Naive thymus-derived CD4-positive, alpha-beta T cell (primary cell): ENCODE results near the gene ACE. TPM values are rescaled to one million over a fixed set of nuclear protein-coding genes. Genes with fewer than 3 reads are reported as not detected.

Experiments used
- ATAC-seq: fragments of 150-1000 bp; cut with Tn5 transposase; 2 replicates; pipeline ENCODE4 v1.10.0; 2021; ENCODE audit warnings: mild to moderate bottlenecking, moderate library complexity
- CTCF ChIA-PET: fragments of 350-600 bp; sonication (Branson Sonifier 250); formaldehyde crosslinking; loops from one replicate; lab custom pipeline; 2021; ENCODE audit warnings: antibody characterized with exemption; lab: Charles Lee
- POLR2A ChIA-PET: fragments of 350-600 bp; sonication (Branson Sonifier 250); formaldehyde crosslinking; loops from one replicate; lab custom pipeline; 2021; ENCODE audit warnings: antibody characterized with exemption, inconsistent platforms; lab: Charles Lee
- DNase-seq, 9 donors: peaks; one replicate each; pipeline versions ENCODE4 v3.0.0 to v3.0.0-alpha.2; 2020 to 2022; ENCODE audit warnings: mixed read lengths in 1 of 9
- H3K27ac ChIP-seq: one replicate; pipeline ENCODE4 v1.7.0; 2013; ENCODE audit warnings: mild to moderate bottlenecking, low read depth, low read length, moderate library complexity
- H3K27me3 ChIP-seq, 2 donors: one replicate each; pipeline ENCODE4 v1.7.0; 2013; ENCODE audit warnings: low read length in 2 of 2, mild to moderate bottlenecking in 2 of 2, moderate library complexity in 2 of 2; ENCODE audit not compliant: control insufficient read depth in 2 of 2, insufficient read depth in 2 of 2
- H3K36me3 ChIP-seq, 3 experiments: 1 replicate in 2 of 3; 2 replicates in 1 of 3; pipeline ENCODE4 v1.7.0; 2013; ENCODE audit warnings: low read length in 3 of 3, mild to moderate bottlenecking in 3 of 3, moderate library complexity in 1 of 3; ENCODE audit not compliant: insufficient read depth in 3 of 3, control insufficient read depth in 2 of 3
- H3K4me1 ChIP-seq, 2 donors: one replicate each; pipeline ENCODE4 v1.7.0; 2013; ENCODE audit warnings: low read length in 2 of 2, mild to moderate bottlenecking in 2 of 2, moderate library complexity in 1 of 2; ENCODE audit not compliant: control insufficient read depth in 2 of 2, insufficient read depth in 2 of 2
- H3K4me3 ChIP-seq: 2 replicates; pipeline ENCODE4 v1.7.0; 2013; ENCODE audit warnings: mild to moderate bottlenecking, low read length
- H3K9me3 ChIP-seq, 3 experiments: 1 replicate in 2 of 3; 2 replicates in 1 of 3; pipeline ENCODE4 v1.7.0; 2013; ENCODE audit warnings: low read length in 3 of 3; ENCODE audit not compliant: control insufficient read depth in 2 of 3
- H3K27ac Mint-ChIP-seq, 9 donors: one replicate each; pipeline ENCODE4 v1.8.0; 2020 to 2022; ENCODE audit warnings: mixed read lengths in 9 of 9, mild to moderate bottlenecking in 8 of 9, moderate library complexity in 5 of 9, inconsistent platforms in 2 of 9
- H3K27me3 Mint-ChIP-seq, 5 donors: one replicate each; pipeline ENCODE4 v1.8.0; 2021 to 2022; ENCODE audit warnings: mixed read lengths in 5 of 5, mild to moderate bottlenecking in 1 of 5
- H3K36me3 Mint-ChIP-seq, 5 donors: one replicate each; pipeline ENCODE4 v1.8.0; 2020 to 2022; ENCODE audit warnings: mixed read lengths in 5 of 5, mild to moderate bottlenecking in 3 of 5, inconsistent platforms in 1 of 5
- H3K4me1 Mint-ChIP-seq, 7 donors: one replicate each; pipeline ENCODE4 v1.8.0; 2020 to 2022; ENCODE audit warnings: mixed read lengths in 7 of 7, mild to moderate bottlenecking in 3 of 7, inconsistent platforms in 1 of 7
- H3K4me3 Mint-ChIP-seq, 10 donors: one replicate each; pipeline ENCODE4 v1.8.0; 2020 to 2022; ENCODE audit warnings: mild to moderate bottlenecking in 10 of 10, mixed read lengths in 10 of 10, moderate library complexity in 6 of 10, inconsistent platforms in 2 of 10
- H3K9me3 Mint-ChIP-seq, 11 donors: one replicate each; pipeline ENCODE4 v1.8.0; 2020 to 2022; ENCODE audit warnings: mixed read lengths in 11 of 11, mild to moderate bottlenecking in 4 of 11, inconsistent platforms in 1 of 11, moderate library complexity in 1 of 11
- intact Hi-C, 2 donors: fragments of 100-400 bp; cut with micrococcal nuclease; formaldehyde crosslinking; loops; one replicate each; pipeline ENCODE4 v1.15.1; 2023
- polyA plus RNA-seq, 2 donors: library from polyadenylated mRNA; unstranded; fragments of 300-500 nt; fragmentation: Illumina TruSeq; gene quantifications; one replicate each; pipeline ENCODE4 v1.2.3, GENCODE V29; 2021
- total RNA-seq, 6 experiments: library from RNA in 5 of 6; stranded (reverse) in 5 of 6; gene quantifications; 1 replicate in 5 of 6; 2 replicates in 1 of 6; pipeline ENCODE4 v1.2.3 and lab custom pipeline; 2021 to 2026

The ACE gene
- total and polyA plus RNA-seq, 7 experiments from 2014 or later: 0.73 to 14.4 (median 2.3) TPM; not detected in 2

- Mint-ChIP-seq H3K36me3 (no peaks in the 10 kb centered on the region), H3K27me3 (peaks cover 0 to 3% (median 2%) of the 10 kb centered on the region in 5 donors), H3K9me3 (no peaks in the 10 kb centered on the region), H3K4me3 (no peak overlapping the region), H3K4me1 (no peaks in the 10 kb centered on the region), H3K27ac (no peak overlapping the region)
- intact Hi-C loops: no loop called here
- Histone ChIP-seq H3K27me3 (no peaks in the 10 kb centered on the region), H3K27ac (no peak overlapping the region), H3K4me3 (no peak overlapping the region), H3K36me3 (no peaks in the 10 kb centered on the region), H3K4me1 (no peaks in the 10 kb centered on the region), H3K9me3 (no peaks in the 10 kb centered on the region)
- ChIA-PET POLR2A (no interaction called here), CTCF (no interaction called here)
- ATAC-seq (no peak), DNase-seq (no peak)
These were observed 18.6 kb downstream of the ACE start for GRCh38 chr17:63495491-63495890.

GRCh38 chr17:63496177-63496576 lies 19.3 kb downstream of the ACE start:
- Mint-ChIP-seq H3K27me3 (peaks cover 0 to 8% (median 2%) of the 10 kb centered on the region in 5 donors), H3K4me3 (no peak overlapping the region), H3K27ac (no peak overlapping the region), H3K4me1 (no peaks in the 10 kb centered on the region), H3K36me3 (no peaks in the 10 kb centered on the region), H3K9me3 (peaks cover 0 to 1% (median 0%) of the 10 kb centered on the region in 11 donors)
- no peak for DNase-seq
- Histone ChIP-seq H3K27ac (no peak overlapping the region), H3K9me3 (no peaks in the 10 kb centered on the region), H3K4me3 (no peak overlapping the region), H3K27me3 (no peaks in the 10 kb centered on the region), H3K36me3 (no peaks in the 10 kb centered on the region), H3K4me1 (no peaks in the 10 kb centered on the region)
- no peak for ATAC-seq
- CTCF ChIA-PET: no interaction called here
- POLR2A ChIA-PET: no interaction called here
- intact Hi-C loops: no loop called here

GRCh38 chr17:63496663-63497400 lies 20.0 kb downstream of the ACE start:
- POLR2A ChIA-PET: no interaction called here
- Mint-ChIP-seq H3K27ac (no peak overlapping the region), H3K4me3 (no peak overlapping the region), H3K27me3 (peaks cover 4 to 14% (median 7%) of the 10 kb centered on the region in 5 donors), H3K36me3 (no peaks in the 10 kb centered on the region), H3K4me1 (no peaks in the 10 kb centered on the region), H3K9me3 (peaks cover 0 to 1% (median 0%) of the 10 kb centered on the region in 11 donors)
- ATAC-seq (no peak), DNase-seq (no peak)
- Histone ChIP-seq H3K9me3 (no peaks in the 10 kb centered on the region), H3K27me3 (no peaks in the 10 kb centered on the region), H3K4me1 (no peaks in the 10 kb centered on the region), H3K27ac (no peak overlapping the region), H3K4me3 (no peak overlapping the region), H3K36me3 (no peaks in the 10 kb centered on the region)
- CTCF ChIA-PET: no interaction called here
- intact Hi-C loops: no loop called here

- peaks cover 0 to 1% (median 0%) of the 10 kb centered on the region in 11 donors for H3K9me3 Mint-ChIP-seq
- ChIA-PET CTCF (no interaction called here), POLR2A (no interaction called here)
- H3K4me1 Mint-ChIP-seq: no peaks in the 10 kb centered on the region
- no peak overlapping the region for H3K4me3 ChIP-seq
- H3K27ac ChIP-seq: no peak overlapping the region
- no peaks in the 10 kb centered on the region for H3K9me3 ChIP-seq
- no peak for DNase-seq
- peaks cover 5 to 21% (median 8%) of the 10 kb centered on the region in 5 donors for H3K27me3 Mint-ChIP-seq
- no peaks in the 10 kb centered on the region for H3K27me3 ChIP-seq
- no peaks in the 10 kb centered on the region for H3K36me3 ChIP-seq
- no peak overlapping the region for H3K4me3 Mint-ChIP-seq
- intact Hi-C loops: no loop called here
- ATAC-seq: no peak
- no peaks in the 10 kb centered on the region for H3K4me1 ChIP-seq
- no peak overlapping the region for H3K27ac Mint-ChIP-seq
- H3K36me3 Mint-ChIP-seq: no peaks in the 10 kb centered on the region
These were observed 21.0 kb downstream of the ACE start for GRCh38 chr17:63497708-63498483.

GRCh38 chr17:63498626-63499195 lies 21.9 kb downstream of the ACE start:
- Mint-ChIP-seq H3K27ac (no peak overlapping the region), H3K27me3 (peaks cover 5 to 27% (median 11%) of the 10 kb centered on the region in 5 donors), H3K4me1 (no peaks in the 10 kb centered on the region), H3K36me3 (no peaks in the 10 kb centered on the region), H3K9me3 (peaks cover 0 to 1% (median 0%) of the 10 kb centered on the region in 11 donors), H3K4me3 (no peak overlapping the region)
- Histone ChIP-seq H3K27ac (no peak overlapping the region), H3K9me3 (no peaks in the 10 kb centered on the region), H3K36me3 (no peaks in the 10 kb centered on the region), H3K4me3 (no peak overlapping the region), H3K4me1 (no peaks in the 10 kb centered on the region), H3K27me3 (no peaks in the 10 kb centered on the region)
- CTCF ChIA-PET: no interaction called here
- ATAC-seq (no peak), DNase-seq (no peak)
- intact Hi-C loops: no loop called here
- POLR2A ChIA-PET: no interaction called here

GRCh38 chr17:63500543-63501390 lies 23.9 kb downstream of the ACE start:
- H3K27me3 Mint-ChIP-seq: peaks cover 9 to 44% (median 26%) of the 10 kb centered on the region in 5 donors
- H3K27me3 ChIP-seq: no peaks in the 10 kb centered on the region
- H3K9me3 Mint-ChIP-seq: peaks cover 0 to 5% (median 1%) of the 10 kb centered on the region in 11 donors
- no peaks in the 10 kb centered on the region for H3K4me1 Mint-ChIP-seq
- intact Hi-C loops: loop anchor here in 1 of 2 donors (10.0 kb wide), 1 partner anchor 56 kb away; the partner anchor contains the start of gene CYB561
- ATAC-seq (no peak), DNase-seq (no peak)
- no peak overlapping the region for H3K27ac Mint-ChIP-seq
- H3K9me3 ChIP-seq: peaks cover 0 to 5% (median 0%) of the 10 kb centered on the region in 3 experiments
- H3K4me3 ChIP-seq: no peak overlapping the region
- no peaks in the 10 kb centered on the region for H3K36me3 ChIP-seq
- H3K27ac ChIP-seq: no peak overlapping the region
- no peak overlapping the region for H3K4me3 Mint-ChIP-seq
- H3K36me3 Mint-ChIP-seq: no peaks in the 10 kb centered on the region
- H3K4me1 ChIP-seq: no peaks in the 10 kb centered on the region
- CTCF ChIA-PET: interaction anchor here (0.6 kb wide), 1 partner anchor 181 kb away, joined by 3 read pairs; no protein-coding TSS in a partner anchor
- POLR2A ChIA-PET: no interaction called here
